ENCODE measurements around the gene RNASEL. TPM values are rescaled to one million over a fixed set of nuclear protein-coding genes. Genes with fewer than 3 reads are reported as not detected.
A peak's percentile ranks its signal among the peaks of the same experiment; 100 is the strongest.

RNASEL gene
- total and polyA plus RNA-seq, 9 donors, result 6.7 to 15.0 (median 9.7) TPM

DNA sequence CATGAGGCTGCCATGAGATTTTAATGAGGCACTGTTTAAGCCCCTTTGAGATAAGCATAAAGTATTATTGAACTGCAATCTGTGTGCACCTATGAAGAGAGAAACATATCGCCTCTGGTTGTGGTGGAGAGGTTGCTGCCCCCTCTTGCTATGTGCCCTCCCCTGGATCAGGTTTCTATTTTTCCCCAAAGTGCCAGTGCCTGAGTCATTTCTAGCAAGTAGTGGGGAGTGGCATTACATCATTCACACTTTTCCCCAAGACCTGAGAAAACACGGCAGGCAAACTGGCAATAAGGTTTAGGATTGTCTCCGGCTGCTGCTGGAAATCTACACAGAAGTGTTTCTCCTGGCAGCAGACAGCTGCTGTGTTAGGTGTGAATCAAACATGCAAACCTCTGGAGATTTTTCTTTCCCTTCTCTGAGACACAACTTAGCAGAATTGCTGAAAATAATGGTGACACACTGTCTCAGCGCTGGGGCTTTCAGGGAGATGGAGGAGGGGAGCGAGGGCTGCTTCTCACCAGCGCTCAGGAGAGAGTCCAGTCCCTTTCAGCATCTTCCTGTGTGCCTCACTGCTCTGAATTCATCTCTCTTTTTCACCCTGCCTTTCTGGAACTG is 28.8 kb upstream of the RNASEL start:
- Histone ChIP-seq H3K27ac (peak overlapping the region in 1 of 2 donors; percentile 8), H3K4me1 (ENCODE audit: insufficient read depth) (peaks cover 6% of the 10 kb centered on the region), H3K4me3 (no peak overlapping the region), H3K9me3 (no peaks in the 10 kb centered on the region), H3K27me3 (no peaks in the 10 kb centered on the region), H3K36me3 (no peaks in the 10 kb centered on the region)
- intact Hi-C loops (cut with DNase I), result no loop called here
- TF ChIP-seq, protein P1, sequence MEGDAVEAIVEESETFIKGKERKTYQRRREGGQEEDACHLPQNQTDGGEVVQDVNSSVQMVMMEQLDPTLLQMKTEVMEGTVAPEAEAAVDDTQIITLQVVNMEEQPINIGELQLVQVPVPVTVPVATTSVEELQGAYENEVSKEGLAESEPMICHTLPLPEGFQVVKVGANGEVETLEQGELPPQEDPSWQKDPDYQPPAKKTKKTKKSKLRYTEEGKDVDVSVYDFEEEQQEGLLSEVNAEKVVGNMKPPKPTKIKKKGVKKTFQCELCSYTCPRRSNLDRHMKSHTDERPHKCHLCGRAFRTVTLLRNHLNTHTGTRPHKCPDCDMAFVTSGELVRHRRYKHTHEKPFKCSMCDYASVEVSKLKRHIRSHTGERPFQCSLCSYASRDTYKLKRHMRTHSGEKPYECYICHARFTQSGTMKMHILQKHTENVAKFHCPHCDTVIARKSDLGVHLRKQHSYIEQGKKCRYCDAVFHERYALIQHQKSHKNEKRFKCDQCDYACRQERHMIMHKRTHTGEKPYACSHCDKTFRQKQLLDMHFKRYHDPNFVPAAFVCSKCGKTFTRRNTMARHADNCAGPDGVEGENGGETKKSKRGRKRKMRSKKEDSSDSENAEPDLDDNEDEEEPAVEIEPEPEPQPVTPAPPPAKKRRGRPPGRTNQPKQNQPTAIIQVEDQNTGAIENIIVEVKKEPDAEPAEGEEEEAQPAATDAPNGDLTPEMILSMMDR (IDR thresholded peaks at IDR 0.05), result no peak
- TF ChIP-seq POLR2A (IDR thresholded peaks at IDR 0.05) (no peak), EP300 (IDR thresholded peaks at IDR 0.05) (no peak)
- 45 to 56% (median 50%) methylated on average over 6 of the region's 6 CpGs for whole genome bisulfite sequencing, 3 donors
- DNase-seq, result no peak

DNA sequence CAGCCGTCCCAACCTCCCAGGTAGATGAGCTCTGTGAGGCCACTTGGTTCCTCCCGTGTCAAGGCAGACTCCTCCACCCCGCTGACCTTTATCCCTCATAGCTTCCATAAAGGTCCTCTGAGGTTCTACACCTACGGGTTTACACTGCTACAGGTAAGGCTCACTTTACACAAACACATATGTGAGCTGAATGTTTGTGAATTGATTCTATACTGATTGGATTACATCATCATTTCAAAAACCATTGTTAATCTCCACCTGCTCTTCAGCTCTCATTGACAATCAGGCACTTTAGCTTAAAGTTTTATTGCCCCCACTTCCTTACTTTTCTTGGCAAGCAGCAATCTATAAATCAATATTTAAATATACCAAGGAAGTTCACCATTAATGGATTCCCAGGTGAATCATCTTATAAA is 28.0 kb upstream of the RNASEL start:
- TF ChIP-seq, protein P1 (IDR thresholded peaks at IDR 0.05), result no peak
- TF ChIP-seq POLR2A (IDR thresholded peaks at IDR 0.05), result no peak
- no peak for TF ChIP-seq EP300 (IDR thresholded peaks at IDR 0.05)
- intact Hi-C loops (cut with DNase I), result no loop called here
- Histone ChIP-seq H3K4me1 (ENCODE audit: insufficient read depth) (peaks cover 6% of the 10 kb centered on the region), H3K4me3 (no peak overlapping the region), H3K9me3 (no peaks in the 10 kb centered on the region), H3K27me3 (no peaks in the 10 kb centered on the region), H3K36me3 (no peaks in the 10 kb centered on the region), H3K27ac (no peak overlapping the region)
- no peak for DNase-seq
- 77 to 80% (median 79%) methylated on average over 4 of the region's 4 CpGs for WGBS, 3 donors

DNA sequence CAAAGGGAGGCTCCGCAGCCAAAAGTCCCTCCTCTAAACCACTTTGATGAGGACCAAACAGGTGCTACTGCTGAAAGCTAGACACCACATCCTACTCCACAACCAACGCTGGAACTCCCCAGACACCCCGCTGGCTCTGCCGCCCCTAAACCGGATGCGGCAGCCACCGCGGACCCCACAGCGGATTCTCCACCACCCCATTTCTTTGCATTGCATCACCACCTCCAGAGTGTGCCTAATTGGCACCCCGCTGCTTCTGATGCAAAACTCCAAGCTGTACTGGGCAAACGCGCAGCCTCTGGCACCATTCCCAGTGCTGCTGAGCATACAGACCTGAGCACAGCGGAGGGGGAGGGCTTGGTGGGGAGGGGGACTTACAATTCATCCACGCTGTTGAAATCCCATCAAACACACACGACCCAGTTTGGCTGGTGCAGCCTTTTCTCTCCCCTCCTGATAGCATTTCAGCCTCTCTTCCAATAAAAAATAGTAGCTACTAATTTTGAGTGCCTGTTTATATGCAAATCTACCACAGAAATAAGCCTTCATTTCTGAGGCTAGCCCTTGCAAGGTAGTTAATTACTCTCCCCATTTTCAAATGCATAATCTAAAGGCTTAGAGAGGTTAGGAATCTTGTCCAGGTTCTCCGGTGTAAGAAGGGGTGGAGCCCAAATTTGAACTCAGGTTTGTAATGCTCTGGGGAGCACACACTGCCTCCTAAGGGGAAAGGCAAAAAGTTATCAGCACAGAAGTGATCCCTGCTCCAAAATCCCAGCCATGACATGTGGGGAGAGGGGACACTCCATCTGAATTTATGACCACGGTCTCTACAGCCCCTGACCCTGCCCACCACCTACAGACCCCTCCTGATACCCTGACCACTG is 27.3 kb upstream of the RNASEL start:
- Histone ChIP-seq H3K27me3 (no peaks in the 10 kb centered on the region), H3K27ac (peak overlapping the region; percentile 92 to 97), H3K4me3 (peak overlapping the region; percentile 14), H3K36me3 (no peaks in the 10 kb centered on the region), H3K4me1 (ENCODE audit: insufficient read depth) (peaks cover 6% of the 10 kb centered on the region), H3K9me3 (no peaks in the 10 kb centered on the region)
- DNase-seq, result peak; percentile 70 to 84 (median 77)
- TF ChIP-seq POLR2A (IDR thresholded peaks at IDR 0.05) (no peak), EP300 (IDR thresholded peaks at IDR 0.05) (no peak)
- TF ChIP-seq, protein P1 (IDR thresholded peaks at IDR 0.05), result no peak
- intact Hi-C loops (cut with DNase I), result no loop called here
- 9 to 12% (median 12%) methylated on average over 17 of the region's 17 CpGs for WGBS, 3 donors

DNA sequence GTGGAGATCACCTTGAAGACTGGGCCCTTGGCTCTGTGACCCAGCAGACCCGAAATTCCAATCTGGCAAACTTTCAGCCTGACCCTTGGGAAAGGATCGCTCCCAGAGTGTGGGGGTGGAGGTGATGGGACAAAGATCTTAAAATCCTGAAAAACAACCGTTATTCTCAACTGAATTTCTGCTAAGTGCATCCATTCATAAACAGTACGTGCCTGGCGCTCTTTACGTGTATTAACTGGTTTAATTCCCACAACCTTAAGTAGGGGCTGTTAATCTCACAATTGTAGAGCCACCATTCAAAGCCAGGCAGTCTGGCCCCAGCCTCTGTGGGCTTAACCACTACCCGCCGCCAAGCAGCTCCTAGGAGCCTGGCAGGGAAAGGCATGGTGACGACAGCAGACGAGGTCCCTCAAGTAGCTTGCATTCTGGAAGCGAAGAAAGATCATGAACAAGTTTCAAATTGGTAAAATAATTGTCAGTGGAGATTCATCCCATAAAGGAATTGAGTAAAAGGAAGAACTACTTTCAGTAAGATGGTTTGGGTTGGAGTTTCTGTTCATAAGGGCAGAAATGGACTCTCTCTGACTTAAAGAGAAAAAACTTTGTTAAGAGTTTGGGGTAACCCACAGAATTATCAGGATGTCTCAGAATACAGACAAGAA is 26.5 kb upstream of the RNASEL start:
- TF ChIP-seq, protein P1 (IDR thresholded peaks at IDR 0.05), result no peak
- TF ChIP-seq POLR2A (IDR thresholded peaks at IDR 0.05) (no peak), EP300 (IDR thresholded peaks at IDR 0.05) (no peak)
- Histone ChIP-seq H3K9me3 (no peaks in the 10 kb centered on the region), H3K4me1 (ENCODE audit: insufficient read depth) (peaks cover 6% of the 10 kb centered on the region), H3K36me3 (no peaks in the 10 kb centered on the region), H3K27ac (peak overlapping the region; percentile 92 to 97), H3K27me3 (no peaks in the 10 kb centered on the region), H3K4me3 (peak overlapping the region; percentile 38)
- DNase-seq, result peak; percentile 50 to 67 (median 60)
- intact Hi-C loops (cut with DNase I), result no loop called here
- WGBS, 3 donors, result 22 to 38% (median 32%) methylated on average over 11 of the region's 11 CpGs
